GM18861 (cell line): Measurements from ENCODE around the gene UBE2C.
"Not testable (repeated sequence)": the region's sequence is repeated elsewhere in the genome, so short reads cannot be mapped to it uniquely, and the experiment has no call there.

Source experiments
- ATAC-seq: cut with Tn5 transposase; IDR thresholded peaks from one replicate; pipeline ENCODE4 v1.9.1; 2021; ENCODE audit not compliant: unreplicated experiment

UBE2C gene

DNA sequence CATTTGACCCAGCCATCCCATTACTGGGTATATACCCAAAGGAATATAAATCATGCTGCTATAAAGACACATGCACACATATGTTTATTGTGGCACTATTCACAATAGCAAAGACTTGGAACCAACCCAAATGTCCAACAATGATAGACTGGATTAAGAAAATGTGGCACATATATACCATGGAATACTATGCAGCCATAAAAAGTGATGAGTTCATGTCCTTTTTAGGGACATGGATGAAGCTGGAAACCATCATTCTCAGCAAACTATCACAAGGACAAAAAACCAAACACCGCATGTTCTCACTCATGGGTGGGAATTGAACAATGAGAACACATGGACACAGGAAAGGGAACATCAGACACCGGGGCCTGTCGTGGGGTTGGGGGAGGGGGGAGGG, 14.5 kb upstream of the UBE2C start:
- ATAC-seq = not testable (repeated sequence)

DNA sequence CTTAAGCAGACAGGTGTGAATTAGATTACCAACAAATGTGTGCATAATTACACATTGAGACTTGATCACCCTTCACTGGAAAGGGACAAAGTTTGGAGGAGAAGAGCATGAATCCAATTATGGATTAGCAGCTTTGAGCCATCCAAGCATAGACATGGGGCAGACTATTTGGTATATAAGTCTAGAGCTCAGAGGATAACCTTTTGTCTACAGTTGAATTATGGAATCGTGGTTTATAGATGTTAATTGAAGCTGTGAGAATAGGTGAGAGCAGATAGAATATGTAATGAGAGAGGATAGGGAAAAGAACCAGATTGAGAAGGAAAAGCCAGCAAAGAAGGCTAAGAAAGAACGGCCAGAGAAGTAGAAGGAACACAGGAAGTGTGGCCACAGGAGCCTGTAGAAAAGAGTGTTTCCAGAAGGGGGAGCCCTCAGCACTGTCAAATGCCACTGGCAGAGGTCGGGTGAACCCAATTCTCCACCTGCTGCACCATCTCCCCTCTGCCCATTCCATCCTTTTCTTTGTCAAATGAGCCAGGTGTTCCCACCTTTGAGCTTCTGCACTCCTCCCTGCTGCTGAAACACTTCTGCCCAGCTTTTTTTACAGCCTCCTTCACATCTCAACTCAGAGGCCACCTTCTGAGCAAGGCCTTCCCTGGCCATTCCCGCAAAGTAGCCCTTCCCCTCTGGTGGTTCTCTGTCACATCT, 13.4 kb upstream of the UBE2C start:
- ATAC-seq = peak; percentile 57

DNA sequence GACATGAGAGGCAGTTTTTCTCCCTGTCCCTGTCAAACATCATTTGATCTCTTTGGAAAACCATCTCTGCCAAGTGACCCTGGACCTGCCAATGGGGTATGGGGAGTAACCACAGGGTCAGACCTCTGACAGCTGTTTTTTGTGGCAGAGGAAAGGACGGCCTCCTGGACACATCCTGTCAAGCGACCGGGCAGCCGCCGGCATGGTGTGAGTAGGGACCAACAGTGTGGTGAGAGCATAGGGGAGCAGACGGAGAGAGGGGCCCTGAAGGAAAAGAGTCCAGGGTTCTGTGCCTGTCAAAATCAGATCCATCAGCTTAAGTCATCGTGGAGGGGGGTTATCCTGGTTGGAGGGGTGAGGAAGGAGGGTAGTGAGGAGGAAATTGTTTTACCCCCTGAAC, 10.6 kb upstream of the UBE2C start:
- ATAC-seq = no peak

DNA sequence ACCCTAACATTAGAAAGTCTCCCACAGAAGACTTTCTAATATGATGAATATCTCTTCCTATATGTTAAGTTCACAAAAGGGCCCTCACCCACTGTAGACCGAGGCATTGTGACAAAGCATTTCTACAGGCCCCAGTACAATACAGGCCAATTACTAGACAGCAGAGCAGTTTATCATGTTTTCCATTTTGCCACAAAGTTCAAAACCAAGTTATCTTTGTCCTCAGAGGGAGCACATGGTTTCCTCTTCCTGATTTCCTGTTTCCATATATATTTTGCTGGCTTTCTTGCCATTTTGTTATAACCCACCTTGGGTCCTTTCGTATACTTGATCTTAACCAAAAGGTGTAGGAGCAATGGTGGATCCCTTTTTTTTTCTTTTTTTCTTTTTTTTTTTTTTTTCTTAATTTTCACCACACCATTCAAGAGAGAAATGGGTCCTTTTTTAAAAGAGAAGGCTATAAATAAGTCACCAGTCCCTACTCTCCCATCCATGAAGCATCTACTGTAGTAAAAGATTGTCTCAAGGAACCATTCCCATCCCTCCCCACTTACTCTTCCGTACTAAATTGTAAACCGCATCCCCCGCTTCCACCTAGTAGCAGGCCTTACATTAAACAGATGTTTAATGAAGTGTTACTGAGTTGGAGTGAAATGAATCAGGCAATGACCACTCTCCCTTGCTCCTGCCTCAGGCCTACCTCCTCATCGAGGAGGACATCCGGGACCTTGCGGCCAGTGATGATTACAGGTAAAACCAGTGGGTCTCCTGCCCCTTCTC, 2.1 kb upstream of the UBE2C start:
- ATAC-seq = no peak

DNA sequence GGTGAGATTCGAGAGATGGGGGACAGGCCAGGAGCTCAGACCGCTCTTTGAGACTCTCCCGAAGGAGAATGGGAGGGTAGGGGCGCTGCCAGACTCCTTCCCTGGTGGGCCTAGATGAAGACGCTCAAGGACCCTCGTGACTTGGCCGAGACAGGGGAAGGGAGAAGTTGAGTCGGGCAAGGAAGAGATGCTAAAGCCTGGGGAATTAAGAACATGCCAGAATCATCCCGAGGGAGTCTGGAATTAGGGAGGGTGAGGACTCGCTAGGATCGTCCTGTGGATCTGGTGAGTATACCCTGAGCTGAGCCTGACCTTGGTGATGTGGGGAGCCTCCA, 529 bp downstream of the UBE2C start:
- ATAC-seq = no peak

DNA sequence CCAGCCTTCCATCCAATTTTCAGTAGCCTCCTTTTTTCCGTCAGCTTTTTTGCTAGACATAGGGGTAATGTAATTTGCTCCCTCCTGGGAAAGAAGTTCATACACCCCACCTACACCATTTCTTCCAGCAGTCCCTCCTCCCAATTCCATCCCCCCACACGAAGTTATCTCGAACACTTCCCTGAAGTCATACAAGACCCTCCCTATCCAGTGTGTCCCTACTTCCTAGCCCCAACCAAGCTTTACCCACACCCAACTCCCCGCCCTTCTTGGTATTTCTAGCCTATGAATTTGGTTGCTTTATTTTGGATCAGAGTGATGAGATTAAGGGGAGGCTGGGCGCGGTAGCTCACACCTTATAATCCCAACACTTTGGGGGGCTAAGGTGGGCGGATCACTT, 1.0 kb downstream of the UBE2C start:
- ATAC-seq = no peak

DNA sequence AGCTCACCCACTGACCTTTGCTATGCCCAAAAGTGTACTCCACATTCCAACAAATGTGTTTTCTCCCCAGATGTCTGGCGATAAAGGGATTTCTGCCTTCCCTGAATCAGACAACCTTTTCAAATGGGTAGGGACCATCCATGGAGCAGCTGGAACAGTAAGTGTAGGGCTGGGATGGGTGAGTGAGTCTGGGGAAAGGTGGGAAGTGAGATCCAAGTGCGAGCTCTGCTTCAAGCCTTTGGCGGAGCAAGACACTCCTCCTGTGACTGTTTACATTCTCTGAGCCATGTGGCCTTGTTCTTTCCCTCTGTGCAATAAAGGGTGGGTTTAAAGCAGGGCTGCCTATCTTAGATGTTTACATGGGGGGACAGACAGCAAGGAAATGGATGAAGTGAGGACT, 1.9 kb downstream of the UBE2C start:
- ATAC-seq = no peak

DNA sequence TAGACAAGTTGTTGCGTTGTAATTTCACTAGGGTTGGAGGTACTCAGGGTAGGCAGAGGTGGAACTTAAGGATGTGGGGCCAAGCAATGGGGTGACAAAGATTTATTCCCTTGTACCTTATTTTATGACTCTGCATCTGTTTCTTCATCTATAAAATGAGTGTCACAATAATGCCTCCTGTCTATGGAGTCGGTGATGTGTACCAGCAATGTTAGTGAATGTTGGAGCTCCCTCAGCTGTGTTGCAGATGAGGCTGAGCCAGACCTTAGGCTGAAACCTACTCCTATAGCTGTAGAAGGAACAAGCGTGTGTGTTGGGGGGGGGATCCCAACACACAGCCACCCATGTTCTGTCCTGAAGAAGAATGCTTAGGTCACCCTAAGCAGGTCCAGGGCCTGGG, 4.5 kb downstream of the UBE2C start:
- no peak for ATAC-seq

DNA sequence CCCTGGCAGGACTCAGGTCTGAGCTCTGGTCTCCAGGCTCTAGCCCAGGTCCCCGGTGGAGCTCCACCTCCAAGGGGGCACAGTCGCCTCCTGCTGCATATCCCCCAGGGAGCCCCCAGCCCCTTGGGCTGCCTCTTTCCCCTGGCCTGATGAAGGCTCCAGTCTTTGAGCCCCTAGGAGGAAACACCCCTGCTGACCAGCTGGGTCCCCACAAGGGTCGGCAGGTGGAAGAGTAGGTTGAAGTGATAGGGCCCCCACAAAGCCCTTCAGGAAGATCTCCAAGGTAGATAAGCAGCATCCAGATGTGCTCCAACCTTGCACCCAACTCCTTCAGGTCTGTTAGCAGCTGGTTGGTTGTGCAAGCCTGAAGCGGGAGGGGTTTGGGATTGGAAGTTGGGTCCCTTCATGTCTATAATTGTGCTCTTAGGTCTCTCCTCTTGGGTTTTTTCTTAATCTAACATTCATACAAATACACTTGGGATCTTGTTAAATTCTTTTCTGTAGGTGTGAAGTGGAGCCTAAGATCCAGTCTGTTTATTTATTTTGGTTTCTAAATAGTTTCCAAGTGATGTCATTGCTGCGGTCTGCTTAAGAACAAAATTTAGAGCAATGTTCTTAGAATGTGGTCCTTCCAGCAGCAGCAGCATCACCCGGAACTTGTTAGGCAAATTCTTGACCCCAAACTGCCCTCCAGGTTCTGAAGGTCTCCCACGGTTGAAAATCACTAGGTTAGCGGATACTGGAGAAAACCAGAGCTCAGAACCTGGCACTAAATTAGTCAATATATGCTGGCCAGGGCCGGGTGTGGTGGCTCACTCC, 5.1 kb downstream of the UBE2C start:
- no peak for ATAC-seq

DNA sequence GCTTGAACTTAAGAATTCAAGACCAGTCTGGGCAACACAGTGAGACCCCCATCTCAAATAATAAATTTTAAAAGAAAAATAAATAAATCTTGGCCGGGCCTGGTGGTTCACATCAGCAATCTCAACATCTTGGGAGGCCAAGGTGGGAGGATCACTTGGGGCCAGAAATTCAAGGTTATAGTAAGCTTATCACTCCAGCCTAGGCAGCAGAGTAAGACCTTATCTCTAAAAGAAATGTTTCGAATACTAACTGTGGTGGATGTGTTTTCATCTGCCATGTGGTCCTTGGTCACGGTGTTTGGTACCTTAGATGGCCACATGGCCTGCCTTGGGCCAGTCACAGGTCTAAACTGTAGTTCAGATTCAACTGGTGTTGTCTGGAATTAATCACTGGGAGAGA, 5.8 kb downstream of the UBE2C start:
- no peak for ATAC-seq

DNA sequence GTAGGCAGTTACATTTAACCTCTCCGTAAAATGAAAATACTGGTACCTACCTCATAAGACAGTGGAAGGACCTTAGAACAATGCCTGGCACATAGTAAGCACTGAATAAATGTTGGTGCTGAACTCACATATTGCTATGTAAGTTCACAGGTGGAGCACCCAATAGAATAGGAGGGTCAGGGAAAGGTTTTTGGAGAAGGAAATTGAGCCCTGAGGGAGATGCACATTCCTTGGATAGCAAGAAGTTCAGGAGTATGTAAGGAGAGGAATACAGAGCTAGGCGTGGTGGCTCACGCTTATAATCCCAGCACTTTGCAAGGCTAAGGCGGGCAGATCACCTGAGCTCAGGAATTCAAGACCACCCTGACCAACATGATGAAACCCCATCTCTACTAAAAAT, 7.0 kb downstream of the UBE2C start:
- no peak for ATAC-seq

DNA sequence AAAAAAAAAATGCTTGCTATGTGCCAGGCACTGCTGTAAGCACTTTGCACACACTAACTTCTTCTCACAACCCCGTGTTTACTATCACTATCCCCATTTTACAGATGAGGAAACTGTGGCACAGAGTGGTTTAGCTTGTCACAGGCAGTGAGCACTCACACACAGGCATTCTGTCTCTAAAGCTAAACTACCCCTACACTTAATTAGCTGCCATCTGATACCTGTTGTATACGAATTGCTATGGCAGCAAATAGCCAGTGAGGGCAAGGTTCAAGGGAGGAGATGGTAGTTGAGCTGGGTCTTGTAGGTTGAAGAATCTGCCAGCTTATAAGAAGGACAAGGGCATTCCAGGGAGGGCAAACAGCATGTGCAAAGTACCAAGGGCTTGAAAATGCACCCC, 9.5 kb downstream of the UBE2C start:
- no peak for ATAC-seq

DNA sequence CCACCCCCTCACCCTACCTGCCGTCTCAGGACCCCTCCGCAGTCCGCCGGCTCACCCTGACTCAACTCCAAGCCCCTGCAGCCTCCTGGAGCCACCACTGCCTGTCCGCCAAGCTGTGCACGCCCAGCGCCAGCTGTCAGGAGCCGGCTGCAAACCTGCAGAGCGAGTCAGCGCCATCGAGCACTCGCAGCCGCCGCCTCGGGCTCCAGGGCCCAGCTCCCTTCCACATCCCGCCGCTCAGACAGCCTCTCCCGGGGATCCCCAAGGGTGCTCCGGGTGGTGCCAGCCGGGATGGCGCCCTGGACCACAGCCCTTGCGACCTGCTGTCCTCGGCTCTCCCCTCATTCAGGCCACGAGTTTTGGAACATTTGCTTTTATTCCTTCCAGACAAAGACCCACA, 10.4 kb downstream of the UBE2C start:
- no peak for ATAC-seq

DNA sequence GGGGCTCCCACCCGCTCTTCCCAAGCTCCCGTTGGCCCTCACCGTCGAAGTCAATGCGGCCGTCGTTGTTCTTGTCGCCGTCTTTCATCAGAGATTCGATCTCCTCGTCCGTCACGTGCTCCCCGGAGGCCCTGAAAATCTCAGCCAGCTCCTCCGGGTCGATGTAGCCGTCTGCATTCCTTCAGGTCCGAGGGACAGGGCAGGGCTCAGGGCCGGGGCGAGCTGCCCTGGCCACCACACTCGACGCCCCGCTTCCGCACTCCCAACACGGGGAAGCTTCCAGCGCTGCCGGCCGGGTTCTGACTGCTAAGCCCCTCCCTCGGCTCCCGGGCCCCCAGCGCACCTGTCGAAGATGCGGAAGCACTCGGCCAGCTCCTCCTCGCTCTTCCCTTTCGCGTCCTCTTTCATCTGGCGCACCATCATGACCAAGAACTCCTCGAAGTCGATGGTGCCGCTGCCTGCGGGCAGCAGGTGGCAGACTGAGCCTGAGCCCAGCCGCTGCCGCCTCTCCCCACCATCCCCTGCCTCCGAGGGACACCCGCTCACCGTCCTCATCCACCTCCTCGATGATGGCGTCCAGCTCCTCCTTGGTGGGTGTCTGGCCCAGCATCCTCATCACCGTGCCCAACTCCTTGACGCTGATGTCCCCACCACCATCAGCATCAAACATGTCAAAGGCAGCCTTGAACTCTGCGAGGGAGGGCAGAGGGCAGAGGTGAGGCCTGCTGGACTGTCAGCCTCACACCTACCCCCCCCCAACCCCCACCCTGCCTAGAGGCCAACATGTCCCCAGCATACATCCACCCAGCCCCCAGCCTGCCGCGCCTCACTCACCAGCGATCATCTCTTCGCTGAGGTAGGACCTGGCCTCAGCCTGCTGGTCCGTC, 11.7 kb downstream of the UBE2C start:
- ATAC-seq = no peak

DNA sequence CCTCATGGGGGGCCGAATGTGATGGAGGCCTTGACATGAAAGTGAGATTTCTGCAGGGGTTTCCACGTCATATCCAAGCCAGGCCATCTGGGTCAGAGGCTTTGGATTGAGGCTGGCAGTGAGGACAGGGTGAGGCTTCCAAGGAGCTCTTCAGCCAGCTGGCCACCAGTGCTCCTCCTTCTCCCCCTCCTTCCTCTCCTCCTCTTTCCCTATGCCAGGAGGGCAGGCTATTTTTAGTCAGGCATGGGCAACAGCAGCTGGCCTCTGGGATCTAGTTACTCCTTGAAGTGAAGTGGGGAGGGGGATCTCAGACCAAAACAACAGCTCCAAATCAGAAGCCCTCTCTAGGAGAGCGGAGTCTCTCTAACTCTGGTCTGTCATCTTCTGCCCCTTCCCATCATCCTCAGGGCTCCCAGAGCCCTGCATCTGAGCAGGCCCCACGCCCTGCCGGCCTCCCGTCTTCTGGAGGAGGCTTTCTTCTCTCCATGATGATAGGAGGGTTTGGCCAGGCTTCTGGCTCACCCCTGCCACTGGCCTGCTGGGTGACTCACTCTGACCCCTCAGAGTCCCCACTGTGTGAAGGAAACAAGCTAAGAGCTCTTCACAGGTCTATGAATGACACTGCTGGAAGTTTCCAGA, 14.1 kb downstream of the UBE2C start:
- ATAC-seq = no peak

DNA sequence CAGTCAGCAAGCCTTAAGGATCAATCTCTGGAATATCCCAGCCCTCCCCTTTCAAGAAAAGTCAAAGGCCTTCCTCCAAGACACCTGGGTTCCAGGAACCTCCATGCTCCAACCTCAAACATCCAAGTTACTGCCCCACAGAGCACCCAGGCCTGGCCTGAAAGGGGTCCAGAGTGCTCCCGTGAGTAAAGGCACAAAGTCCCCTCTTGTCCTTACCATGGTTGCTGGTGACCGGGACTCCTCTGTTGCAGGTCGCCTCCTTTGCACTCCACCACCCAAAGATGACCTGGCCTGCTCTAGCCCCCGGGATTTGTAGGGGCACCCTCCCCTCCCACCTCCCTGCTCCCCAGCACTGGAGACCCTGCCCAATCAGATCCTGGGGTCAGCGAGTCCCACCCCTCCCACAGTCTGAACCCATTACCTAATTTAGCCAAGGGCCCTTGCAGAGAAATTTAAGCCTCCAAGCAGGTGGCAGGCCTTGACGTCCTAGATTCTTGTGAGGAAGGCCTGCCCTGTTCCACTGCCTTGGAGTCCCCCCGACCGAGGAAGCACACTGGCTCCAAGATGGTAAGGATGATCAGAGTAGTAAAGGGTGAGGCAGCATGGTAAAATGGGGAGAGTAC, 14.7 kb downstream of the UBE2C start, which contains the start of gene TNNC2:
TNNC2 (minus strand) TSS at position 283 of the 623 bp plus-strand sequence; CDS start at position 219, 64 bp downstream.
- ATAC-seq = no peak

DNA sequence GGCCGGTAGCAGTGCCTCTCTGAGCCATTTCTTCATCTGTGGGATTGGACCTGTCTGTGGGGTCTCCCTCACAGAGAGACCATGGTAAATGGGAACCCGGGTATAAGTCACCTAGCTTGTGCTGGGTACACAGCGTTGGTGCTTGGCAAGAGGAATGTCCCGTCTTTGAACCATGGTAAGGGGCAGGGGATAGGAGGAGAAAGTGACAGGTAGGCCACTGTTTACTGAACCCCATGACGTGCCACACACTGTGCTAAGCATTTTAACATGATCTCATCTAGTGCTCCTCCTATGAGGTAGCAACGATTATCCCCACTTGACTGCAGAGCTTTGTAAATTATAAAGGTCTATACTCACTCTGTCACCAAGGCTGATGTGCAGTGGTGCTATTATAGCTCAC, 15.3 kb downstream of the UBE2C start:
- ATAC-seq = no peak

DNA sequence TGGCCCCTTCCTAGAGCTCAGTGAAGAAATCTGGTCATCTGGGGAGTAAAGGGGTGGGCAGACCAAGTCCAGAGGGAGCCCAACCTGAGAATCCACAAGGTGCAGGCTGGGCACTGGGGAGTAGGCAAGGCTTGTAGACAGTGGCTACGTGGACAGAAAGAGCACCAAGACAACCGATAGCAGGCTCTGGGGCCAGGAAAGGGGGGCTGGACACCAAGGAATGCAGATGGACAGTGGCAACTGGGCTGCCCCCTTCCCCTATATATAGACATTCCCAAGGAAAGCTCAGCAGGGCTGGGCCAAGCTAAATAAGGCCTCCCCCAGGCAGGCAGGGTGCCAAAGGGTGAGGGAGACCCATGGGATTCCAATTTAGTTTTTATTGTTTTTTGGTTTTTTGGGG, 16.1 kb downstream of the UBE2C start:
- ATAC-seq = no peak

DNA sequence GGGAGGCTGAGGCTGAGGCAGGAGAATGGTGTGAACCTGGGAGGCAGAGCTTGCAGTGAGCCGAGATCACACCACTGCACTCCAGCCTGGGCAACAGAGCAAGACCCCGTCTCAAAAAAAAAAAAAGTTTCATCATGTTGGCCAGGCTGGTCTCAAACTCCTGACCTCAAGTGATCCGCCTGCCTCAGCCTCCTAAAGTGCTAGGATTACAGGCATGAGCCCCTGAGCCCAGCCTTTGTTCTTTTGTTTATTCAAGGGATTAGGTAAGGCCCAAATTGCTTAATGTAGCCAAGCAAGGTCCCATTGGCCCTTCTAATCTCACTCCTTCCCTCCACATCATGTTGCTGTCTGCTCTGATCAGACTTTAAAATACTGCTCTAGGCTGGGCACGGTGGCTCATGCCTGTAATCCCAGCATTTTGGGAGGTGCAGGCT, 17.2 kb downstream of the UBE2C start:
- ATAC-seq = not testable (repeated sequence)

DNA sequence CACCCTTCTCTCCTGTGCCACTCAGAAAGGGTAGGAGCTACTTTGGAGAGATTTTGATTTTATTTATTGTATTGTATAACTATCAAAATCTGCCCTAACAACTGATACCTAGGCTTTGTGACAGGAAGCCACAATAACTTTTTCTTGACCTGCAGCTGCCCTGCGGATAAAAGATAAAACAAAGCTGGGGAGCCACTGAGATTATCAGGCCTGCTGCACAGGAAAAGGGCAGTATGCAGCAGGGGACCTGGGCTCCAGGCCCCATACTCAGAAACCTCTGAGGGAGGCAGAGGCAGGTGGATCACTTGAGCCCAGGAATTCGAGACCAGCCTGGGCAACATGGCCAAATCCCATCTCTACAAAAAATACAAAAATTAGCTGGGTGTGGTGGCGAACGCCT, 20.2 kb downstream of the UBE2C start:
- no peak for ATAC-seq
